Endothelial cell of umbilical vein (primary cell): ENCODE data around the gene RAB11FIP3. TPM values are rescaled to one million over a fixed set of nuclear protein-coding genes. Genes with fewer than 3 reads are reported as not detected.
A peak's percentile ranks its signal among the peaks of the same experiment; 100 is the strongest.

Source experiments
- BruUV-seq: library from RNA; stranded (reverse); fragments of 400-500 nt; replicated peaks from 2 replicates; lab custom pipeline; 2021; lab: Mats Ljungman, UMichigan
- CTCF ChIA-PET: fragments of 300-600, 350-600 bp; sonication (Branson Sonifier 250); formaldehyde crosslinking; loops from one replicate; lab custom pipeline; 2021; ENCODE audit warnings: antibody characterized with exemption, inconsistent platforms; lab: Charles Lee
- POLR2A ChIA-PET: fragments of 300-600, 350-600 bp; sonication (Branson Sonifier 250); formaldehyde crosslinking; loops from one replicate; lab custom pipeline; 2021; ENCODE audit warnings: antibody characterized with exemption, inconsistent platforms; lab: Charles Lee
- DNase-seq: peaks from one replicate; pipeline ENCODE4 v3.0.0-alpha.2; 2011; ENCODE audit warnings: low read depth, low spot score
- FAIRE-seq: peaks from 2 replicates; lab custom pipeline; 2011; peaks lifted over from hg19 to GRCh38; lab: Jason Lieb, UNC
- H2AFZ ChIP-seq: 2 replicates; pipeline ENCODE4 v1.6.0; 2012; ENCODE audit warnings: low read depth, low read length, control low read depth, inconsistent platforms
- H3K27ac ChIP-seq: 2 replicates; pipeline ENCODE4 v1.5.1; 2011; ENCODE audit warnings: low read depth, mild to moderate bottlenecking, control low read depth, low read length, moderate library complexity; ENCODE audit not compliant: insufficient read depth
- H3K27me3 ChIP-seq, 2 experiments: 2 replicates each; pipeline versions ENCODE4 v1.6.0 to v1.6.1; 2011; ENCODE audit warnings: low read length in 2 of 2, mixed read lengths in 1 of 2; ENCODE audit not compliant: control insufficient read depth in 2 of 2, insufficient read depth in 2 of 2
- H3K36me3 ChIP-seq, 2 experiments: 2 replicates in 1 of 2; 3 replicates in 1 of 2; pipeline ENCODE4 v1.5.1; 2011; ENCODE audit warnings: low read length in 2 of 2, mild to moderate bottlenecking in 1 of 2, moderate library complexity in 1 of 2; ENCODE audit not compliant: control insufficient read depth in 2 of 2, insufficient read depth in 2 of 2; ENCODE audit errors: extremely low read depth in 1 of 2
- H3K4me1 ChIP-seq: 3 replicates; pipeline ENCODE4 v1.5.1; 2011; ENCODE audit warnings: mild to moderate bottlenecking, low read length; ENCODE audit not compliant: control insufficient read depth, insufficient read depth; ENCODE audit errors: extremely low read depth
- H3K4me2 ChIP-seq: 2 replicates; pipeline ENCODE4 v1.6.1; 2011; ENCODE audit warnings: low read length, control low read depth, mixed read lengths; ENCODE audit not compliant: insufficient read depth
- H3K4me3 ChIP-seq, 3 experiments: fragments of 200-600 bp in 1 of 3; sonication (generic), shearing (Covaris generic) in 1 of 3; replicated peaks in 1 of 3; 2 replicates each; pipeline ENCODE4 v1.5.1; 2011 to 2016; ENCODE audit warnings: control low read depth in 3 of 3, low read length in 3 of 3, mild to moderate bottlenecking in 2 of 3, inconsistent platforms in 1 of 3, low read depth in 1 of 3, moderate library complexity in 1 of 3; ENCODE audit not compliant: insufficient read depth in 1 of 3
- H3K79me2 ChIP-seq: 2 replicates; pipeline ENCODE4 v1.6.0; 2012; ENCODE audit warnings: low read length, inconsistent platforms; ENCODE audit not compliant: control insufficient read depth, insufficient read depth
- H3K9ac ChIP-seq: replicated peaks from 2 replicates; pipeline ENCODE3; 2011; ENCODE audit warnings: low read length, control low read depth; ENCODE audit not compliant: insufficient read depth; ENCODE audit errors: extremely low read depth
- H3K9me1 ChIP-seq: replicated peaks from 3 replicates; pipeline ENCODE4 v1.6.0; 2011; ENCODE audit warnings: mild to moderate bottlenecking, low read length; ENCODE audit not compliant: control insufficient read depth, insufficient read depth; ENCODE audit errors: extremely low read depth
- H3K9me3 ChIP-seq: replicated peaks from 2 replicates; pipeline ENCODE4 v1.5.1; 2012; ENCODE audit warnings: low read length, inconsistent platforms; ENCODE audit not compliant: control insufficient read depth, insufficient read depth
- H4K20me1 ChIP-seq: replicated peaks from 2 replicates; pipeline ENCODE3; 2011; ENCODE audit warnings: mild to moderate bottlenecking, low read length; ENCODE audit not compliant: control insufficient read depth, insufficient read depth; ENCODE audit errors: extremely low read depth
- CTCF ChIP-seq, 2 donors: IDR thresholded peaks; 1 replicate in 1 of 2; 2 replicates in 1 of 2; pipeline ENCODE4 v1.5.1; 2011; ENCODE audit warnings: low read length in 2 of 2, mild to moderate bottlenecking in 2 of 2, moderate library complexity in 2 of 2, control low read depth in 1 of 2, inconsistent platforms in 1 of 2, low read depth in 1 of 2; ENCODE audit not compliant: insufficient read depth in 1 of 2; ENCODE audit errors: extremely low read depth in 1 of 2
- EZH2 ChIP-seq: IDR thresholded peaks from 2 replicates; pipeline ENCODE4 v1.6.1; 2012; ENCODE audit warnings: borderline replicate concordance, low read depth, mild to moderate bottlenecking, moderate library complexity, low read length, inconsistent platforms; ENCODE audit not compliant: severe bottlenecking
- FOS ChIP-seq: IDR thresholded peaks from 2 replicates; pipeline ENCODE4 v1.6.1; 2011; ENCODE audit warnings: mild to moderate bottlenecking, low read length, moderate library complexity, borderline replicate concordance; ENCODE audit not compliant: insufficient read depth
- GATA2 ChIP-seq: IDR thresholded peaks from 2 replicates; pipeline ENCODE4 v1.7.0; 2011; ENCODE audit warnings: low read depth, mild to moderate bottlenecking, moderate library complexity, mixed read lengths, low read length; ENCODE audit not compliant: insufficient read length, insufficient read depth
- JUN ChIP-seq: IDR thresholded peaks from 2 replicates; pipeline ENCODE4 v1.6.1; 2011; ENCODE audit warnings: borderline replicate concordance, low read depth; ENCODE audit not compliant: insufficient read length, insufficient read depth
- MYC ChIP-seq: IDR thresholded peaks from one replicate; pipeline ENCODE4 v1.6.1; 2011; ENCODE audit warnings: mild to moderate bottlenecking, low read depth, low read length
- POLR2A ChIP-seq: IDR thresholded peaks from 2 replicates; pipeline ENCODE4 v1.6.1; 2012; ENCODE audit warnings: low read depth, mild to moderate bottlenecking, control low read depth, low read length
- POLR2AphosphoS5 ChIP-seq: IDR thresholded peaks from 2 replicates; pipeline ENCODE4 v1.6.1; 2012; ENCODE audit warnings: low read depth, mild to moderate bottlenecking, control low read depth, low read length, moderate library complexity; ENCODE audit not compliant: insufficient read depth
- dilution Hi-C: fragments of 300-500 bp; cut with MboI; formaldehyde crosslinking; loops from one replicate; pipeline ENCODE4 v1.15.0; 2019; ENCODE audit warnings: low sequenced_read_pairs; ENCODE audit not compliant: extremely low pct_ligation_motif_present
- intact Hi-C: fragments of 100-400 bp; cut with micrococcal nuclease; formaldehyde crosslinking; loops from one replicate; pipeline ENCODE4 v1.10.0; 2022
- polyA plus RNA-seq, 4 experiments: library from polyadenylated mRNA; depleted of rRNA in 3 of 4; stranded (reverse) in 3 of 4; unstranded in 1 of 4; fragments of >200 nt; gene quantifications; 2 replicates each; pipeline versions ENCODE4 v1.2.1 to v1.2.3, GENCODE V29; 2011 to 2012; ENCODE audit warnings: missing spikeins in 1 of 4
- total RNA-seq: library from RNA; stranded (reverse); gene quantifications from 2 replicates; pipeline ENCODE4 v1.2.3, GENCODE V29; 2021
- TF ChIP-seq, protein P1 (sequence below): IDR thresholded peaks from 2 replicates; pipeline ENCODE4 v1.6.1; 2011; ENCODE audit not compliant: insufficient read depth, insufficient read length

Gene RAB11FIP3
- total and polyA plus RNA-seq, 2 donors (not counting 3 experiments of a cell fraction or from before 2014, with no cell fraction given) = 20.5 to 75.9 TPM

DNA sequence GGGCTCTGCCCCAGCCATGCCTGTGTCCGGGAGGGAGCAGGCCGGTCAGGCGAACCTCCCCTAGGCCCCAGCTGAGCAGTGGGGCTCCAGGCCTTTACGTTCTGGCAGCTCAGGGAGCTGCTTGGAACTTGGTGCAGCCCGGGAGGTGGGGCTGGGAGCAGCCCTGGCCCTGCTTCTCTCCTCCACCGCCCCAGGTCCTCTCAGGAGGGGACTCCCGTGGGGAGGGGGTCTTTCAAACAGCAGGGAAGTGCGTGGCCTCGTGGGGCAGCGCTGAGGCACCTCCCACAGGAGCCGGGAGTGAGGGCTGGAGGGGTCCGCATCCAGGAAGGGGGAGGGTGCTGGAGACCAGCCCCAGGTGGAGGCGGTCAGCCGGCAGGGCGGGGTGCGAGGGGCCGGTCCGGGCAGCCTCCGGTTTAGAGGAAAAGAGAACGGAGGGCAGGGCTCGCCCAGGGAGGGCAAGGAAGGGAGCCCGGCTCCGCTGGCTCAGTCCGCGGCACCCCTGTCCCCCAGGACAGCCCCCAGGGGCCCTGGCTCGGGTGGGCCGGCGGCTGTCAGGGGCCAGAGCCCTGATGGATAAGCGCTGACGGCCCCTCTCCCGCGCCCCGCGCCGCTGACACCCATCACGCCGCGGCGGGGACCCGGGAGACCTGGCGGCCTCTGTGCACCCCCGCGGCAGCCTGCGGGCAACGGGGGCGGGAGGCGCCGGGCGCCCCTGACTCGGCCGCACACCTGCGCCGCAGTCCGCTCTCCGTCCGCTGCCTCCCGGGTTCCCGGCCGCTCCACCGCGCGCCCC is 134.2 kb downstream of the RAB11FIP3 start:
- BruUV-seq = no TSS peak
- POLR2A ChIA-PET = no interaction called here
- peak; percentile 78 for TF ChIP-seq EZH2
- no peak for TF ChIP-seq POLR2A
- peaks cover 1% of the 10 kb centered on the region for H3K4me1 ChIP-seq
- no peaks in the 10 kb centered on the region for H3K36me3 ChIP-seq
- no peak overlapping the region for H2AFZ ChIP-seq
- H4K20me1 ChIP-seq = no peaks in the 10 kb centered on the region
- no peak overlapping the region for H3K4me3 ChIP-seq
- H3K79me2 ChIP-seq = no peaks in the 10 kb centered on the region
- intact Hi-C loops = no loop called here
- H3K9me1 ChIP-seq = no peaks in the 10 kb centered on the region
- H3K27me3 ChIP-seq = peaks cover 14 to 19% of the 10 kb centered on the region in 2 experiments
- no peak for FAIRE-seq
- CTCF ChIA-PET = no interaction called here
- no peak overlapping the region for H3K4me2 ChIP-seq
- no peak for DNase-seq
- dilution Hi-C loops = no loop called here
- no peaks in the 10 kb centered on the region for H3K9me3 ChIP-seq
- H3K27ac ChIP-seq = no peak overlapping the region
- no peak overlapping the region for H3K9ac ChIP-seq

GRCh38 chr16:560204-560700 is 134.8 kb downstream of the RAB11FIP3 start, which contains the start of gene PRR35:
TSS of gene PRR35 (plus strand) at chr16:560394. CDS start at chr16:563295, 2,901 bp downstream.
- Histone ChIP-seq H3K27ac (no peak within 1 kb of the TSS), H3K4me2 (no peak within 1 kb of the TSS), H4K20me1 (no peaks in the 10 kb centered on the region), H3K4me3 (no peak within 1 kb of the TSS), H3K79me2 (no peaks in the 10 kb centered on the region), H3K4me1 (no peaks in the 10 kb centered on the region), H3K9me1 (no peaks in the 10 kb centered on the region), H3K9me3 (no peaks in the 10 kb centered on the region), H3K36me3 (no peaks in the 10 kb centered on the region), H3K27me3 (peaks cover 14 to 19% of the 10 kb centered on the region in 2 experiments), H2AFZ (no peak within 1 kb of the TSS), H3K9ac (no peak within 1 kb of the TSS)
- BruUV-seq = no TSS peak
- intact Hi-C loops = no loop called here
- no peak for FAIRE-seq
- no peak for DNase-seq
- peak; percentile 90 for TF ChIP-seq EZH2
- no peak for TF ChIP-seq POLR2A
- no peak for TF ChIP-seq FOS
- TF ChIP-seq, protein P1, sequence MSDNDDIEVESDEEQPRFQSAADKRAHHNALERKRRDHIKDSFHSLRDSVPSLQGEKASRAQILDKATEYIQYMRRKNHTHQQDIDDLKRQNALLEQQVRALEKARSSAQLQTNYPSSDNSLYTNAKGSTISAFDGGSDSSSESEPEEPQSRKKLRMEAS = no peak
- no peak for TF ChIP-seq POLR2AphosphoS5
- no peak for TF ChIP-seq JUN
- no peak for TF ChIP-seq GATA2
- TF ChIP-seq CTCF (IDR thresholded peaks at IDR 0.05; ENCODE audit: extremely low read depth in 1 of 2, insufficient read depth in 1 of 2, low read depth in 1 of 2, low read length in 2 of 2) = no peak
- TF ChIP-seq MYC = no peak
- dilution Hi-C loops = no loop called here
- POLR2A ChIA-PET = no interaction called here
- CTCF ChIA-PET = no interaction called here
